ENCODE results near the gene UBL5.

Gene UBL5

GRCh38 chr19:9872618-9873242, 45.0 kb downstream of the UBL5 start:
- in situ Hi-C loops (cut with HindIII; ENCODE audit: low pct_ligation_motif_present, low pct_unique_long_range_greater_than_20kb, low sequenced_read_pairs): no loop called here
- no peak for DNase-seq

GRCh38 chr19:9875031-9875627, 47.4 kb downstream of the UBL5 start:
- in situ Hi-C loops (cut with HindIII; ENCODE audit: low pct_ligation_motif_present, low pct_unique_long_range_greater_than_20kb, low sequenced_read_pairs): no loop called here
- no peak for DNase-seq

GRCh38 chr19:9875796-9876195, 48.1 kb downstream of the UBL5 start:
- in situ Hi-C loops (cut with HindIII; ENCODE audit: low pct_ligation_motif_present, low pct_unique_long_range_greater_than_20kb, low sequenced_read_pairs): no loop called here
- no peak for DNase-seq

- in situ Hi-C loops (cut with HindIII; ENCODE audit: low pct_ligation_motif_present, low pct_unique_long_range_greater_than_20kb, low sequenced_read_pairs): no loop called here
- no peak for DNase-seq
Observed at GRCh38 chr19:9877780-9878510, 50.2 kb downstream of the UBL5 start.

GRCh38 chr19:9878511-9879196, 50.9 kb downstream of the UBL5 start:
- DNase-seq: no peak

More at GRCh38 chr19:9878511-9879196, 50.9 kb downstream of the UBL5 start:
- in situ Hi-C loops (cut with HindIII; ENCODE audit: low pct_ligation_motif_present, low pct_unique_long_range_greater_than_20kb, low sequenced_read_pairs): no loop called here
